Right lung (tissue), 5 donors: Measurements from ENCODE around the gene ADGRF3. TPM values are rescaled to one million over a fixed set of nuclear protein-coding genes. Genes with fewer than 3 reads are reported as not detected.
"Not testable (repeated sequence)": the region's sequence is repeated elsewhere in the genome, so short reads cannot be mapped to it uniquely, and the experiment has no call there.

Experiments
- DNase-seq, 2 donors: peaks; one replicate each; pipeline ENCODE4 v3.0.0-alpha.2; 2013
- polyA plus RNA-seq, 5 donors: library from polyadenylated mRNA; unstranded; fragments of 120-200 nt; gene quantifications; one replicate each; pipeline versions ENCODE4 v1.2.1 to v1.2.3, GENCODE V29; 2013; ENCODE audit warnings: inconsistent platforms in 1 of 5, low replicate concordance in 1 of 5; ENCODE audit not compliant: insufficient read length in 5 of 5, insufficient read depth in 1 of 5

The ADGRF3 gene
- polyA plus RNA-seq, 5 donors, result 0.88 to 2.0 (median 1.9) TPM

DNA sequence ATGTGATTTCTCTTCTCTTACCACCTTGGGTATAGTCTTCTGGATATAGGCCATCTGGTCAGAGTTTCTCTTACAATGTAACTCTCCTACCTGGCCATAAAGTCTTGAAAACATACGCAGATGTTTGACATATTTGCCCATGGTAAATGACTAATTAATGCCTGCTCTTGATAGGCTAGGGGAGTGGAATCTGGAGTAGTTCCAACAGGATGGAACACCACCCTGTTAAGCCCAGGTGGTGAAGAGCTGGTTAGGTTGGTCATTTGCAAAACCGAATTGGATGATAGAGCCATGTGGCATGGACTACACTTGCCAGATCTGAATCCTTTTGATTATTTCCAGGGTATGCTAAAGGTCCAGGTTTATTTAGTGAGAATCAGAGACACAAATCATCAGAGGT, 65.4 kb downstream of the ADGRF3 start:
- DNase-seq, result no peak

DNA sequence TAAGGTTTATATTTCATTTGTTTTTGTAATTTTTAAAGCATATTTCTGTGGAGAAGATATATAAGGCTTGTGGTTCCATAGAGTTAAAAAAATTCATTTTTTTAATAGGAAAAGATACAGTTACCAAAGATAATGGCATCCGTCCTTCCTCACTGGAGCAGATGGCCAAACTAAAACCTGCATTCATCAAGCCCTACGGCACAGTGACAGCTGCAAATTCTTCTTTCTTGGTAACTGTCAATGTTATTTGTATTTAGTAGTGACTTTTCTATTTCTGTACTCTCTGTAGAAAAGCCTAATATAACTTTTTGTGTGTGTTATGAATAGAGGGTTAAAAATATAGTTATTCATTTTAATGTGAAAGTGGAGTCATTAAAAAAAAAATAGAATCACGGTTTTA, 66.7 kb downstream of the ADGRF3 start:
- DNase-seq, result no peak

DNA sequence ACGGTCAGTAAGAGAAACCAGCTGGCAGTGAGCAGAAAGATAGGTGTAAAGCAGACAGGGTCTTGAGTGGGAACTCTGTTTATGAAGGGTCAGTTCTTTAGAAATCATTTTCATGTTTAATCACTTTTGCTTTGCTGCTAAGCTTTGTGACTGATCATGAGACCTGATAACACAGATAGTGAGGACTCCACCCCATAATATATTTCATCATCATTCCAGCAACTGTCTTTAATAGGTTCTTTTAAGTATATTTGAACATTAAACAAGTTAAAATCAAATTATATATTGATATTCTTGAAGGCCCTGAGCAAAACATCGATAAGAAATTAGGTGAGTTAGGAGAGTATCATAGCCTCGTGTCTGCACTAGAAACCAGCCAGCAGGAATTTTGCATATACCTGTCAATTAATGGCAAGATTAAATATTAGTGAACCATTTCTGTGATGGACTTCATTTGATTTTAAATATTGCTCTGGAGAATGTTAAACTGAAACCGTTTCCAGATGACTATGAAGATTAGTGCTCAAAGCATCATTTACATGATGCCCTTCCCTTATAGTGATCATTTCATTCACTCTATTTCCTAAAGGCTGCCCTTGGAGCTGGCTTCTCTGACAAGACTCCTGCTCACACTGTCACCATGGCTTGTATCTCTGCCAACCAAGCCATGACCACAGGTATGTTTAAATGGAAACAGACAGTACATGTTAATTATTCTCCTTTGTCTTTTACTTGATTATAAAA, 69.9 kb downstream of the ADGRF3 start:
- DNase-seq, result no peak

DNA sequence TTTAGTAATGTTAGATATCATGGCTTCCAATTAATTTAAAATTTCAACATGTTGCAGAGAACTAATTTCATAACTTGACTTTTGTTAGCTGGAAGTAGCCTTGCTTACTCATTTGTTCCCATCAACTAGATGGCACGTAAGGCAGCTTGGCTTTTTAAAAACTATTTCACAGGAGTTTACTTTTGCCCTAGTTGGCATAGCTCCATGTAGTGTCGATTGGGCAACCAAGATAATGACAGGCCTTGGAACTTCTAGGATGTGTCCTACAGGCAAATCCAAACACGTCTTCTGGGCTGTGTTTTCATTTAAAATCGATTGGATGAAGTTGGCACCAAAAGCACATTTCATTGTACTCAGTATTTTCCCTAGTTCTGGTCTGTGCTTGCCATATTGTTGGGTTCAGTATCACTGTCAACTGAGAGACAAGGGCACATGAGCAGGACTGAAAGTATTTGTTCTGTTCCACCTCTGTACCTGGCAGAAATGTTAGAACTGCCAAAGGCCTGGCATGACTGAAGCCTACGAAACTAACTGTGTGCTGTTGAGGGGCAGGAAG, 72.5 kb downstream of the ADGRF3 start:
- DNase-seq, result peak; percentile 85 to 89

DNA sequence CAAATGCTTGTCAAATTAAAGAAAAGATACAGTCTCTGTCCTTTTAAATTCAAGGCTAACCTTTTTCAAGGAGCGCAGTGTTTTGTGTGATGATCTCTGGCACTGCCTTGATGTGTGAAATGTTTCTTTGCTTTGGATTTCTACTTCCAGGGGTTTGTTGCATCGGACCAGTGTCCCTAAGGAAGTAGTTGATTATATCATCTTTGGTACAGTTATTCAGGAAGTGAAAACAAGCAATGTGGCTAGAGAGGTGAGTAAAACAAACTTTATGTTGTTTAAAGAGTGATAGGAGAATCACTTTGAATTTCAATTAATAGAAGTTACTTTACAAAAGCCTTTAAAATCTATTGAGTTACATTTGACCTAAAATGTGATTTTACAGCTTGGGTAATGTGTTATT, 73.1 kb downstream of the ADGRF3 start:
- no peak for DNase-seq

DNA sequence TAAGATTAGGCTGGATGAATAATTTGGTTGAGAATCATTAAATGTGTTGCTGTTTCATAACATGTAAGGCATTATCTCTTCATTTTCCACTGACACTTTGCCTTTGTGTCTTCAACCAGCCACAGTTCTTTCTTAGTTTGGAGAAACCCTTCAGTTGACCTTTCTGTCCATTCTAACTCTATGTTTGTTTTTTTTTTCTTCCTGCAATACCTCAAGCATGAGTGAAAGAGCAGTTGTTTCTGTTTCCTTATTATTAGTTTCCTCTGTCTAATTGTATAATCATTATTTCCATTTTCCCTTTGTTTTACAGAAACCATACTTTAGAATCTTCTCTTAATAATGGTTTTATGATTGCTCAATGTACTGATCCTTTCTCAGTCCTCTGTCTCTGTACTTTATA, 76.2 kb downstream of the ADGRF3 start:
- DNase-seq, result no peak

DNA sequence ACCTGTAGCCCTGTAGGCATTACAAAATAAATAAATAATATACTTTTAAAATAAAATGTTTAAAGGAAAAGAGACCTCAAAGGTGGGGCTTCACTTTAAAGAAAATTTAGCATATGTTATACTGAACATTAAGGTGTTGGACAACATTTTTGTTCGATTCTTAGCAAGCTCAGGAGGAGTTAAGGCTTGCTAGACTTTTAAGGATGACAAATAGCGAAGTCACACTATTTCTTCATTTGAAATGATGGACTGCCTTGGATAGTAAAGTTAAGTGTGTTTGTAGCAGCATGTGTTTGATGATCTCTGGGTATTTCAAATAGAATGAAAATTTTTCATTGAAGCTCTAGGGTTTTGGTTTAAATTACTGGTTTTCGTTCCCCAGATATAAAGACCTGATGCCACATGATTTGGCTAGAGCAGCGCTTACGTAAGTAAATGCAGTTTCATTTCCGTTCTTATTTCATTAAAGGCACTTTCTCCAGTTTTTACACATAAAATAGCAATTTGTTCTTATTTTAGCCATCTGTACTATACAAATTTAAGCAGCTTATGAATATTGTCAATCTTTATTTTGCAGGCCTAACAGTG, 76.9 kb downstream of the ADGRF3 start:
- no peak for DNase-seq

DNA sequence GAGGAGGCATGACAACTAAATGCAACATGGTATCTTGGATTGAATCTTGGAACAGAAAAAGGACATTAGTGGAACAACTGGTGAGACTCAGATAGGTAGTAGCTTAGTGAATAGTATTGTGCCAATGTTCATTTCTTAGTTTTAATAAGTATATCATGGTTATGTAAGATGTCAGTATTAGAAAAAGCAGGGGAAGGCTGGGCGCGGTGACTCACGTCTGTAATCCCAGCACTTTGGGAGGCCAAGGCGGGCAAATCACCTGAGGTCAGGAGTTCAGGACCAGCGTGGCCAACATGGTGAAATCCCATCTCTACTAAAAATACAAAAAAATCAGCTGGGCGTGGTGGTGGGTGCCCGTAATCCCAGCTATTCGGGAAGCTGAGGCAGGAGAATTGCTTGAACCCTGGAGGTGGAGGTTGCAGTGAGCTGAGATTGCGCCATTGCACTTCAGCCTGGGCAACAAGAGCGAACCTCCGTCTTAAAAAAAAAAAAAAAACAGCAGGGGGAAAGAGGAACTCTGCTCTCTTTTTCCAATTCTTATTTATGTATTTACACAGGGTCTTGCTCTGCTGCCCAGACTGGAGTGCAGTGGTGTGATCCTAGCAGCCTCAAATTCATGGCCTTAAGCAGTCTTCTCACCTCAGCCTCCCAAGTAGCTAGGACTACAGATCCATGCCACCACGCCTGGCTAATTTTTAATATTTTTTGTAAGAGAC, 77.8 kb downstream of the ADGRF3 start:
- DNase-seq, result not testable (repeated sequence)

DNA sequence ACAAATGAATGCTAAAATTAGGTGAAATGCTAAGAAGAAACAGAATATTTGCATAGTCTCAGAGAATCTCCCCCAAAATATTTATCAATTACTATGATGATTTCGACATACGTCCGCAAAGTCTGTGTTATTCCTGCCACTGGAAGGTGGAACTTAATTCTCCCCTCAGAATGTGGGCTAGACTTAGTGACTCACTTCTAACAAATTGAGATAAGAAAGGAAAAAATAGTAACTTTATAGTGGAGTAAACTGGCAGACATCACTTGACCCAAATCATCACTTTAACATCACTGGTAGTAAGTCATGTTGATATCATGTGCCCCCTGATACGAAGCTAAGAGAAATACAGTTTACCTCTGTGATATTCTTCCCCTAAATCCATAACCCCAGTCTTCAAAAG, 78.4 kb downstream of the ADGRF3 start:
- DNase-seq, result no peak

DNA sequence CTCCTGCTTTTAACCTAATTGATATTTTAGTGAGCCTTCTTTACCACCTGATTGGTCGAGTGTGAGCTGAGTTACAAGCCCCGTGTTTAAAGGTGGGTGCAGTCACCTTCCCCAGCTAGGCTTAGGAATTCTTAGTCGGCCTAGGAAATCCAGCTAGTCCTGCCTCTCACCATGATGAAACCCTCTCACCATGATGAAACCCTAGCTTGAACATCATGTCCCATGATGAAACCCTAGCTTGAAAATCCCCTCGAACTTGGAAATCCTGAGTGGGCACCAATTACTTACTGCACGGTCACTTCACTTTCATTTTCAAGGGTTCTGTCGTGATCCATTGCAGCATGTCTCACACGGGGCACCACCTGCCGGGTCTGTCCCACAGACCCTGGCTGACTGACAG, 87.8 kb downstream of the ADGRF3 start:
- not testable (repeated sequence) for DNase-seq

Other genes with a start within 250 kb of the ADGRF3 start
- gene GAREM2, start 173.7 kb downstream of the ADGRF3 start, polyA plus RNA-seq, result 1 to 10 TPM; 6.5 to 9.0 (median 8.0) TPM
- 100 to 1,000 TPM; 183 to 233 (median 206) TPM for gene HADHA, start 102.2 kb downstream of the ADGRF3 start, polyA plus RNA-seq
- 100 to 1,000 TPM; 120 to 155 (median 136) TPM for gene HADHB, start 101.8 kb downstream of the ADGRF3 start, polyA plus RNA-seq
- gene SELENOI, start 646 bp downstream of the ADGRF3 start, polyA plus RNA-seq, result 10 to 100 TPM; 11.5 to 19.6 (median 17.3) TPM
- 1 to 10 TPM; 1.1 to 8.5 (median 6.9) TPM for gene DRC1, start 55.1 kb upstream of the ADGRF3 start, polyA plus RNA-seq
- gene OTOF, start 131.3 kb upstream of the ADGRF3 start, polyA plus RNA-seq, result 1 to 10 TPM in 1 of 5 donors, under 1 TPM in 3, not detected in 1; 0.03 to 1.5 (median 0.17) TPM